HepG2 (cell line): ENCODE results near the gene C14orf93. TPM values are rescaled to one million over a fixed set of nuclear protein-coding genes. Genes with fewer than 3 reads are reported as not detected.

Experiments
- BRD4 ChIP-seq: sonication (generic); formaldehyde crosslinking; IDR thresholded peaks from 2 replicates; pipeline ENCODE4 v1.4.0; 2020; ENCODE audit warnings: missing genetic modification reagents
- DR1 ChIP-seq: sonication (generic); formaldehyde crosslinking; IDR thresholded peaks from 2 replicates; pipeline ENCODE4 v1.8.0; 2021; ENCODE audit warnings: mild to moderate bottlenecking, missing genetic modification reagents, inconsistent platforms
- ELF1 ChIP-seq: sonication (generic); formaldehyde crosslinking; IDR thresholded peaks from 2 replicates; pipeline ENCODE4 v1.4.0; 2020; ENCODE audit warnings: missing genetic modification reagents
- HDAC2 ChIP-seq: sonication (generic); formaldehyde crosslinking; IDR thresholded peaks from 2 replicates; pipeline ENCODE4 v1.4.0; 2020; ENCODE audit warnings: missing genetic modification reagents
- HOXA3 ChIP-seq: sonication (generic); formaldehyde crosslinking; IDR thresholded peaks from 2 replicates; pipeline ENCODE4 v1.5.0; 2020; ENCODE audit warnings: missing genetic modification reagents
- HOXA7 ChIP-seq: sonication (generic); formaldehyde crosslinking; IDR thresholded peaks from 2 replicates; pipeline ENCODE4 v1.8.1; 2022; ENCODE audit warnings: mild to moderate bottlenecking, missing genetic modification reagents, moderate library complexity
- NCOA5 ChIP-seq: sonication (generic); formaldehyde crosslinking; IDR thresholded peaks from 2 replicates; pipeline ENCODE4 v1.4.0; 2020; ENCODE audit warnings: missing genetic modification reagents
- RFXANK ChIP-seq: IDR thresholded peaks from 2 replicates; pipeline ENCODE4 v1.6.1; 2016
- RXRB ChIP-seq: IDR thresholded peaks from 2 replicates; pipeline ENCODE4 v1.6.1; 2016; ENCODE audit warnings: borderline replicate concordance, missing genetic modification reagents, missing compliant biosample characterization
- SATB2 ChIP-seq: sonication (generic); formaldehyde crosslinking; IDR thresholded peaks from 2 replicates; pipeline ENCODE4 v1.5.0; 2020; ENCODE audit warnings: missing genetic modification reagents
- SNRNP70 ChIP-seq: fragments of 200-400 bp; formaldehyde crosslinking; IDR thresholded peaks from 2 replicates; pipeline ENCODE4 v1.6.1; 2017; ENCODE audit warnings: mild to moderate bottlenecking, low read depth, low read length, moderate library complexity
- YEATS2 ChIP-seq: sonication (generic); formaldehyde crosslinking; IDR thresholded peaks from 2 replicates; pipeline ENCODE4 v1.4.0; 2020; ENCODE audit warnings: missing genetic modification reagents, borderline replicate concordance
- ZBTB20 ChIP-seq: sonication (generic); formaldehyde crosslinking; IDR thresholded peaks from 2 replicates; pipeline ENCODE4 v1.8.1; 2023; ENCODE audit warnings: missing genetic modification reagents, low read depth, mild to moderate bottlenecking, borderline replicate concordance
- ZC3H4 ChIP-seq: sonication (generic); formaldehyde crosslinking; IDR thresholded peaks from 2 replicates; pipeline ENCODE4 v1.4.0; 2020; ENCODE audit warnings: missing genetic modification reagents, borderline replicate concordance
- ZFAT ChIP-seq: sonication (generic); formaldehyde crosslinking; conservative IDR thresholded peaks from 2 replicates; pipeline ENCODE4 v1.8.1; 2023; ENCODE audit warnings: missing genetic modification reagents, inconsistent platforms
- ZKSCAN1 ChIP-seq: fragments of 150-350 bp; IDR thresholded peaks from 2 replicates; pipeline ENCODE4 v1.6.1; 2014; ENCODE audit warnings: low read length
- ZNF10 ChIP-seq: sonication (generic); formaldehyde crosslinking; IDR thresholded peaks from 2 replicates; pipeline ENCODE4 v1.4.0; 2020; ENCODE audit warnings: mild to moderate bottlenecking, low read depth, missing genetic modification reagents, borderline replicate concordance
- ZNF101 ChIP-seq: sonication (generic); formaldehyde crosslinking; IDR thresholded peaks from 2 replicates; pipeline ENCODE4 v1.4.0; 2020; ENCODE audit warnings: mild to moderate bottlenecking, low read depth, missing genetic modification reagents, borderline replicate concordance
- ZNF138 ChIP-seq: sonication (generic); formaldehyde crosslinking; IDR thresholded peaks from 2 replicates; pipeline ENCODE4 v1.5.0; 2020; ENCODE audit warnings: mild to moderate bottlenecking, low read depth, missing genetic modification reagents
- ZNF3 ChIP-seq: IDR thresholded peaks from 2 replicates; pipeline ENCODE4 v1.7.0; 2017; ENCODE audit warnings: inconsistent platforms
- ZNF75D ChIP-seq: sonication (generic); formaldehyde crosslinking; IDR thresholded peaks from 2 replicates; pipeline ENCODE4 v1.8.1; 2023; ENCODE audit warnings: missing genetic modification reagents, mild to moderate bottlenecking, borderline replicate concordance
- polyA plus RNA-seq, 8 experiments: library from polyadenylated mRNA; depleted of rRNA in 3 of 8; stranded (reverse) in 7 of 8; unstranded in 1 of 8; fragments of >200 nt; fragmentation: Illumina TruSeq in 4 of 8; extraction: Trizol in 4 of 8; gene quantifications; 2 replicates each; pipeline versions ENCODE4 v1.2.1 to v1.2.3, GENCODE V29; 2011 to 2016; ENCODE audit warnings: low read depth in 4 of 8, missing spikeins in 1 of 8, mixed read lengths in 1 of 8; ENCODE audit not compliant: insufficient read depth in 1 of 8
- total RNA-seq, 5 experiments: library from RNA; depleted of rRNA; stranded (reverse); fragments of >200 nt; fragmentation: Illumina TruSeq; extraction: Trizol; gene quantifications; 2 replicates each; pipeline ENCODE4 v1.2.3, GENCODE V29; 2016; ENCODE audit warnings: low read depth in 1 of 5
- TF ChIP-seq, protein P1 (sequence below): sonication (generic); formaldehyde crosslinking; IDR thresholded peaks from 2 replicates; pipeline ENCODE4 v1.5.0; 2020; ENCODE audit warnings: mild to moderate bottlenecking, missing genetic modification reagents, borderline replicate concordance

The C14orf93 gene
- total and polyA plus RNA-seq, 2 of the 13 experiments (the other 11 are each of a cell fraction or from before 2014, with no cell fraction given), result 11.4 to 22.5 TPM

DNA sequence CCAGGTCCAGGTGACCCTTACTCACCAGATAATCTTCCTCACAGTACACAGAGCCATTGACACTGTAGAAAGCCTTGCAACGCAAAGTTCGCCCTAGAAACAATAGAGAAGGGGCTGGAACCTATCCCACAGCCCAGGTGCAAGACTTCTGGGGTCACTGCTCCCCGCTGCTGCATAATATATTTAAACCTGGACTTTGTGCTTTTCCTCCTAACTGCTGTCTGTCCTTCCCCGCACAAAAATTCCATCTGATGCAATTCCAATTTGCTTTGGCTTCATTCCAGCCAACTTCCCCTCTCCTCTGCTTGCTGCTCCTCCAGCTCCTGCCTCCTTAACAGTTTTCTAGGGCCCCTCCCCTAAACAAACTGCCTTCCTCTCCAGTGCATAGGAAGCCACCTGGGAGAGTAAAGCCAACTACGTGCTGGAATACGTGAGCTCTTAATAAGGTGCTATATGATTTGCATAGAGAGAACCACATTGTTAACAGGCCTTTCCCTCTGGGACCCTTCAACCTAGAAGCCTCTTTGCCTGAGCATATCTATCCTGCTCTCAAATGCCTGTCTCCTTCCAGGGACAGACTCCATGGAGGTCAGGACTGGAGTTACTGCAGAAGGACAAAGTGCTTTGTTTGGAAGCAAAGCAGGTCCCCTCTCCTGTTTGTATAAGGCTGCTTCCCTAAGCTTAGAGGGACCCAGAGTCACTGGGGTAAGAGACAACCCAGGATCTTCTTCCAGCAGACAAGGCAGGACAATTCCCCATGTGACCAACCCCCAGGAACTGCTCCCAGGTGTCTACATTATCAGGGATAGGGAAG is 33.1 kb downstream of the C14orf93 start (continued):
- no peak for TF ChIP-seq ZNF75D (CRISPR knock-in tag)
- peak; percentile 55 for TF ChIP-seq ELF1 (CRISPR knock-in tag)
- TF ChIP-seq, protein P1, sequence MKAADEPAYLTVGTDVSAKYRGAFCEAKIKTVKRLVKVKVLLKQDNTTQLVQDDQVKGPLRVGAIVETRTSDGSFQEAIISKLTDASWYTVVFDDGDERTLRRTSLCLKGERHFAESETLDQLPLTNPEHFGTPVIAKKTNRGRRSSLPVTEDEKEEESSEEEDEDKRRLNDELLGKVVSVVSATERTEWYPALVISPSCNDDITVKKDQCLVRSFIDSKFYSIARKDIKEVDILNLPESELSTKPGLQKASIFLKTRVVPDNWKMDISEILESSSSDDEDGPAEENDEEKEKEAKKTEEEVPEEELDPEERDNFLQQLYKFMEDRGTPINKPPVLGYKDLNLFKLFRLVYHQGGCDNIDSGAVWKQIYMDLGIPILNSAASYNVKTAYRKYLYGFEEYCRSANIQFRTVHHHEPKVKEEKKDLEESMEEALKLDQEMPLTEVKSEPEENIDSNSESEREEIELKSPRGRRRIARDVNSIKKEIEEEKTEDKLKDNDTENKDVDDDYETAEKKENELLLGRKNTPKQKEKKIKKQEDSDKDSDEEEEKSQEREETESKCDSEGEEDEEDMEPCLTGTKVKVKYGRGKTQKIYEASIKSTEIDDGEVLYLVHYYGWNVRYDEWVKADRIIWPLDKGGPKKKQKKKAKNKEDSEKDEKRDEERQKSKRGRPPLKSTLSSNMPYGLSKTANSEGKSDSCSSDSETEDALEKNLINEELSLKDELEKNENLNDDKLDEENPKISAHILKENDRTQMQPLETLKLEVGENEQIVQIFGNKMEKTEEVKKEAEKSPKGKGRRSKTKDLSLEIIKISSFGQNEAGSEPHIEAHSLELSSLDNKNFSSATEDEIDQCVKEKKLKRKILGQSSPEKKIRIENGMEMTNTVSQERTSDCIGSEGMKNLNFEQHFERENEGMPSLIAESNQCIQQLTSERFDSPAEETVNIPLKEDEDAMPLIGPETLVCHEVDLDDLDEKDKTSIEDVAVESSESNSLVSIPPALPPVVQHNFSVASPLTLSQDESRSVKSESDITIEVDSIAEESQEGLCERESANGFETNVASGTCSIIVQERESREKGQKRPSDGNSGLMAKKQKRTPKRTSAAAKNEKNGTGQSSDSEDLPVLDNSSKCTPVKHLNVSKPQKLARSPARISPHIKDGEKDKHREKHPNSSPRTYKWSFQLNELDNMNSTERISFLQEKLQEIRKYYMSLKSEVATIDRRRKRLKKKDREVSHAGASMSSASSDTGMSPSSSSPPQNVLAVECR, result no peak
- no peak for TF ChIP-seq SNRNP70
- TF ChIP-seq ZNF101 (CRISPR knock-in tag), result 0 out of 2 replicates have a peak, but pooled peaks have one; percentile 35
- no peak for TF ChIP-seq ZNF10 (CRISPR knock-in tag)
- TF ChIP-seq ZKSCAN1, result no peak; the same call in none of the 2 replicates
- peak; percentile 59 for TF ChIP-seq RFXANK (CRISPR knock-in tag)
- TF ChIP-seq HOXA3 (CRISPR knock-in tag), result no peak
- peak; percentile 92; the same call in 1 of the 2 replicates for TF ChIP-seq ZC3H4 (CRISPR knock-in tag)
- TF ChIP-seq BRD4 (CRISPR knock-in tag), result no peak
- TF ChIP-seq HOXA7 (CRISPR knock-in tag), result no peak
- peak; percentile 98 for TF ChIP-seq HDAC2
- peak; percentile 75; the same call in 1 of the 2 replicates for TF ChIP-seq YEATS2 (CRISPR knock-in tag)
- TF ChIP-seq ZBTB20 (CRISPR knock-in tag), result peak; percentile 49; the same call in 1 of the 2 replicates
- TF ChIP-seq NCOA5 (CRISPR knock-in tag), result no peak
- peak; percentile 69 for TF ChIP-seq ZNF138
- no peak for TF ChIP-seq DR1 (CRISPR knock-in tag)
- no peak for TF ChIP-seq SATB2 (CRISPR knock-in tag)
- no peak for TF ChIP-seq ZFAT (CRISPR knock-in tag)
- TF ChIP-seq RXRB (CRISPR knock-in tag), result peak; percentile 98
- TF ChIP-seq ZNF3 (CRISPR knock-in tag), result peak; percentile 68
